Lung microvascular endothelial cell (primary cell): ENCODE results near the gene CXCL13. TPM values are rescaled to one million over a fixed set of nuclear protein-coding genes. Genes with fewer than 3 reads are reported as not detected.

ENCODE experiments used
- total RNA-seq: library from RNA; depleted of rRNA; stranded (reverse); fragments of >200 nt; gene quantifications from 2 replicates; pipeline ENCODE4 v1.2.1, GENCODE V29; 2014

CXCL13 gene
- total RNA-seq, 1 donor from 2014 or later = not detected

Other genes with a start within 250 kb of the CXCL13 start
- 29.2 and 31.2 TPM in 2 replicates for gene CNOT6L, start 213.5 kb downstream of the CXCL13 start, total RNA-seq